Erythroblast (primary cell): ENCODE results near the gene PARM1.

Experiments used
- GATA1 ChIP-seq: IDR thresholded peaks from 2 replicates; pipeline ENCODE4 v1.6.1; 2011; ENCODE audit warnings: low read depth, mild to moderate bottlenecking, control low read depth, low read length, moderate library complexity
- POLR2A ChIP-seq: IDR thresholded peaks from 2 replicates; pipeline ENCODE4 v1.6.1; 2011; ENCODE audit warnings: mild to moderate bottlenecking, low read length

GRCh38 chr4:74962584-74962983, 29.7 kb downstream of the PARM1 start:
- TF ChIP-seq POLR2A (no peak), GATA1 (no peak)
